Loucy (cell line): ENCODE data around the gene SLCO2B1.

ENCODE experiments used
- H2AFZ ChIP-seq: fragments of 200-600 bp; sonication (generic); 2 replicates; pipeline ENCODE4 v1.6.0; 2016; ENCODE audit warnings: antibody characterized with exemption, mild to moderate bottlenecking, low read length, moderate library complexity
- H3F3A ChIP-seq: fragments of 200-600 bp; 2 replicates; pipeline ENCODE4 v1.6.0; 2016; ENCODE audit warnings: antibody characterized with exemption, low read depth, mild to moderate bottlenecking
- H3K27me3 ChIP-seq: fragments of 200-600 bp; sonication (generic); 2 replicates; pipeline ENCODE4 v1.6.1; 2014; ENCODE audit warnings: low read length, mild to moderate bottlenecking; ENCODE audit not compliant: insufficient read depth, poor library complexity, severe bottlenecking
- H3K36me3 ChIP-seq: fragments of 200-600 bp; sonication (generic); 2 replicates; pipeline ENCODE4 v1.6.1; 2016; ENCODE audit warnings: low read length; ENCODE audit not compliant: insufficient read depth
- H3K4me1 ChIP-seq: fragments of 200-600 bp; sonication (generic); 2 replicates; pipeline ENCODE4 v1.5.1; 2014; ENCODE audit warnings: low read length, mild to moderate bottlenecking; ENCODE audit not compliant: insufficient read depth, poor library complexity, severe bottlenecking
- H3K4me2 ChIP-seq: fragments of 200-600 bp; sonication (generic); 2 replicates; pipeline ENCODE4 v1.6.0; 2014; ENCODE audit warnings: antibody characterized with exemption, low read length, low read depth, mild to moderate bottlenecking; ENCODE audit not compliant: poor library complexity, severe bottlenecking
- H3K4me3 ChIP-seq: fragments of 200-600 bp; sonication (generic); 2 replicates; pipeline ENCODE4 v1.5.1; 2014; ENCODE audit warnings: low read length, mild to moderate bottlenecking, mixed read lengths; ENCODE audit not compliant: poor library complexity, severe bottlenecking
- H3K79me2 ChIP-seq: fragments of 200-600 bp; sonication (generic); 2 replicates; pipeline ENCODE4 v1.6.1; 2014; ENCODE audit warnings: low read length; ENCODE audit not compliant: insufficient read depth
- H3K9ac ChIP-seq: fragments of 200-600 bp; sonication (generic); 2 replicates; pipeline ENCODE4 v1.6.0; 2014; ENCODE audit warnings: mild to moderate bottlenecking, low read depth, low read length, moderate library complexity; ENCODE audit not compliant: poor library complexity, severe bottlenecking
- H3K9me2 ChIP-seq: fragments of 200-600 bp; sonication (generic); replicated peaks from 2 replicates; pipeline ENCODE4 v1.6.1; 2016; ENCODE audit warnings: low read depth, low read length, mixed read lengths
- H3K9me3 ChIP-seq: fragments of 200-600 bp; sonication (generic); 2 replicates; pipeline ENCODE4 v1.6.1; 2014; ENCODE audit warnings: mild to moderate bottlenecking, antibody characterized with exemption, low read length, low read depth; ENCODE audit not compliant: insufficient read depth
- H4K20me1 ChIP-seq: fragments of 200-600 bp; sonication (generic); 2 replicates; pipeline ENCODE4 v1.6.0; 2014; ENCODE audit warnings: antibody characterized with exemption, low read length, mild to moderate bottlenecking; ENCODE audit not compliant: insufficient read depth, poor library complexity, severe bottlenecking
- EZH2phosphoT487 ChIP-seq: fragments of 200-600 bp; IDR thresholded peaks from 2 replicates; pipeline ENCODE4 v1.6.1; 2018; ENCODE audit warnings: antibody characterized with exemption, mild to moderate bottlenecking, moderate library complexity, borderline replicate concordance
- TF ChIP-seq, protein P1 (sequence below): fragments of 200-600 bp; sonication (generic); conservative IDR thresholded peaks from 2 replicates; pipeline ENCODE4 v1.5.1; 2014; ENCODE audit warnings: mild to moderate bottlenecking, antibody characterized with exemption, low read length

The SLCO2B1 gene, protein sequence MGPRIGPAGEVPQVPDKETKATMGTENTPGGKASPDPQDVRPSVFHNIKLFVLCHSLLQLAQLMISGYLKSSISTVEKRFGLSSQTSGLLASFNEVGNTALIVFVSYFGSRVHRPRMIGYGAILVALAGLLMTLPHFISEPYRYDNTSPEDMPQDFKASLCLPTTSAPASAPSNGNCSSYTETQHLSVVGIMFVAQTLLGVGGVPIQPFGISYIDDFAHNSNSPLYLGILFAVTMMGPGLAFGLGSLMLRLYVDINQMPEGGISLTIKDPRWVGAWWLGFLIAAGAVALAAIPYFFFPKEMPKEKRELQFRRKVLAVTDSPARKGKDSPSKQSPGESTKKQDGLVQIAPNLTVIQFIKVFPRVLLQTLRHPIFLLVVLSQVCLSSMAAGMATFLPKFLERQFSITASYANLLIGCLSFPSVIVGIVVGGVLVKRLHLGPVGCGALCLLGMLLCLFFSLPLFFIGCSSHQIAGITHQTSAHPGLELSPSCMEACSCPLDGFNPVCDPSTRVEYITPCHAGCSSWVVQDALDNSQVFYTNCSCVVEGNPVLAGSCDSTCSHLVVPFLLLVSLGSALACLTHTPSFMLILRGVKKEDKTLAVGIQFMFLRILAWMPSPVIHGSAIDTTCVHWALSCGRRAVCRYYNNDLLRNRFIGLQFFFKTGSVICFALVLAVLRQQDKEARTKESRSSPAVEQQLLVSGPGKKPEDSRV

DNA sequence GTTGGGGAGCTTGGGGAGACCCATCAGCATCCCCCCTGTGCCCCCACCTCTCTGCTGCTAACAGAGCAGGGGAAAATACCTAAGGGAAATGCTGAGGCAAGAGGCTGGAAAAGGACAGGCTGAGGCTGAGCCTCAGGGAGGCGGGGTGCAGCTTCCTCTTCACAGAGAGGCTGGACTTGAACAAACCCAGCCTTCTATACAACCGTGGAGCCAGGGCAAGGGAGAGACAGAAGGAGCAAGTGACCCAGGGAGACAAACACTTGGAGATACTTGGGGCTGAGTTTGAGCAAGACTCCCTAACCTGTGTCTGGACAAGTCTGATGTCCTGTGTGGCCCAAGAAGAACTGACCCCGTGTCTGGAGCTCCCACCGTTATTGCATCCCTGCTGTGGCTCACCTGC is at the start of gene SLCO2B1:
Gene SLCO2B1, plus strand, starts transcription at position 229 of the 400 bp plus-strand sequence. CDS start 275 bp downstream, outside the sequence.
- H3K36me3 ChIP-seq = no peaks in the 10 kb centered on the region
- H4K20me1 ChIP-seq = no peaks in the 10 kb centered on the region
- H3F3A ChIP-seq = no peaks in the 10 kb centered on the region
- H3K4me1 ChIP-seq = no peaks in the 10 kb centered on the region
- H3K4me2 ChIP-seq = no peak within 1 kb of the TSS
- H3K79me2 ChIP-seq = no peaks in the 10 kb centered on the region
- no peaks in the 10 kb centered on the region for H3K9me3 ChIP-seq
- H3K4me3 ChIP-seq = no peak within 1 kb of the TSS
- H3K27me3 ChIP-seq = no peaks in the 10 kb centered on the region
- no peak within 1 kb of the TSS for H3K9ac ChIP-seq
- TF ChIP-seq, protein P1, sequence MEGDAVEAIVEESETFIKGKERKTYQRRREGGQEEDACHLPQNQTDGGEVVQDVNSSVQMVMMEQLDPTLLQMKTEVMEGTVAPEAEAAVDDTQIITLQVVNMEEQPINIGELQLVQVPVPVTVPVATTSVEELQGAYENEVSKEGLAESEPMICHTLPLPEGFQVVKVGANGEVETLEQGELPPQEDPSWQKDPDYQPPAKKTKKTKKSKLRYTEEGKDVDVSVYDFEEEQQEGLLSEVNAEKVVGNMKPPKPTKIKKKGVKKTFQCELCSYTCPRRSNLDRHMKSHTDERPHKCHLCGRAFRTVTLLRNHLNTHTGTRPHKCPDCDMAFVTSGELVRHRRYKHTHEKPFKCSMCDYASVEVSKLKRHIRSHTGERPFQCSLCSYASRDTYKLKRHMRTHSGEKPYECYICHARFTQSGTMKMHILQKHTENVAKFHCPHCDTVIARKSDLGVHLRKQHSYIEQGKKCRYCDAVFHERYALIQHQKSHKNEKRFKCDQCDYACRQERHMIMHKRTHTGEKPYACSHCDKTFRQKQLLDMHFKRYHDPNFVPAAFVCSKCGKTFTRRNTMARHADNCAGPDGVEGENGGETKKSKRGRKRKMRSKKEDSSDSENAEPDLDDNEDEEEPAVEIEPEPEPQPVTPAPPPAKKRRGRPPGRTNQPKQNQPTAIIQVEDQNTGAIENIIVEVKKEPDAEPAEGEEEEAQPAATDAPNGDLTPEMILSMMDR = no peak
- no peak for TF ChIP-seq EZH2phosphoT487
- no peaks in the 10 kb centered on the region for H3K9me2 ChIP-seq
- no peak within 1 kb of the TSS for H2AFZ ChIP-seq

DNA sequence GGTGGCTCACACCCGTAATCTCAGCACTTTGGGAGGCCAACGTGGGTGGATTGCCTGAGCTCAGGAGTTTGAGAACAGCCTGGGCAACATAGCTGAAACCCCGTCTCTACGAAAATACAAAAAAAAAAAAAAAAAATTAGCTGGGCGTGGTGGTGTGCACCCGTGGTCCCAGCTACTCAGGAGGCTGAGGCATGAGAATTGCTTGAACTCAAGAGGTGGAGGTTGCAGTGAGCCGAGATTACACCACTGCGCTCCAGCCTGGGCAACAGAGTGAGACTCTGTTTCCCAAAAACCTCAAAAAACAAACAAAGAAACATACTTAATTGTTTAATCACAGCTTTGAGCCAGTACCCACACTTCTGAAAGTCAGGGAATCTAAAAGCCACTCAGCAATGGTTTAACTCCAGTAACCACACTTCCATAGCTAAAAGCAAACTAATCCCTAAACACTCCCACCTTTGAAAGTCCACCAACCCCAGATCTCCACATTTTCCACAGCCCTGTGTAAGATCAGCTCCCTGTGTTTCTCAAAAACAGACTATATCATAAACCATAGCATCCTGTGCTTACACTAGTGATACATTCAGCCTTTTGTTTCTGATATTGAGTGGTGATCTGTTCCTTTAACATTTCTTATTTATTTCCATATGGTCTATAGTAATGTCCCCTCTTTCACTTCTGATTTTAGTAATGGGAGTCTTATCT is 49.3 kb upstream of the SLCO2B1 start:
- no peaks in the 10 kb centered on the region for H3K36me3 ChIP-seq
- H3K9me2 ChIP-seq = no peaks in the 10 kb centered on the region
- no peaks in the 10 kb centered on the region for H4K20me1 ChIP-seq
- no peaks in the 10 kb centered on the region for H3K27me3 ChIP-seq
- H3K9me3 ChIP-seq = no peaks in the 10 kb centered on the region
- no peaks in the 10 kb centered on the region for H3K79me2 ChIP-seq
- TF ChIP-seq, protein P1 = no peak
- TF ChIP-seq EZH2phosphoT487 = no peak
- no peaks in the 10 kb centered on the region for H3F3A ChIP-seq
- no peak overlapping the region for H3K4me3 ChIP-seq
- H3K4me2 ChIP-seq = no peak overlapping the region
- H3K4me1 ChIP-seq = no peaks in the 10 kb centered on the region
- H2AFZ ChIP-seq = no peak overlapping the region
- no peak overlapping the region for H3K9ac ChIP-seq

DNA sequence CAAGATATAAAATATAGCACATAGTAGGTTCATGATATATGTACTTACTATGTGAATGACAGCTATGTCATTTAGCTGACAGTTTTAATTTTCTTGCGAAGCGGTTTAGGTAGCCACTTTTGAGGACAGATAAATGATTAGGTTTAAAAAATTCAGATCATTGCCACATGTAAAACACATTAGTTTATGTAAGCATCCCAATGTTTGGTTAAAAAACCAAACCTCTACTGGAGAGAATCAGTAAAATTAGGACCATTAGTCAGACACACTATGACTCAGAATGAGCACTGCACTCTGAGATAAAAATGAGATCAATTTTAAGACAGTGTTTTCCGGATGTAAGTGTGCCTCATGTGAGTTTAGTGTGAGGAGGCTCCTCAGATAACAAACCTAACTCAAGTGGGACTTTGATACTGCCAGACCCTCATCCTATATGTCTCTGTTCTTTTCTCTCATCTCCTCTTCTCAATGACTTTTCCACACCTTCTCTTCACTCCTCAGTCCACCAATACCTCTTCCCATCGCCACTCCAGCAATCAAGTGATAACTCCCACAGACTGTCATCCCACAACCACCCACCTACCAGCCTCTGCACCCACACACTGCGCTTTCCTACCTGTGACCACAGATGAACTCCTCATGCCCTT is 47.4 kb upstream of the SLCO2B1 start:
- Histone ChIP-seq H3F3A (no peaks in the 10 kb centered on the region), H3K9me2 (no peaks in the 10 kb centered on the region), H3K79me2 (no peaks in the 10 kb centered on the region), H3K9me3 (no peaks in the 10 kb centered on the region), H3K4me3 (no peak overlapping the region), H3K9ac (no peak overlapping the region), H3K4me2 (no peak overlapping the region), H3K4me1 (no peaks in the 10 kb centered on the region), H3K27me3 (no peaks in the 10 kb centered on the region), H4K20me1 (no peaks in the 10 kb centered on the region), H3K36me3 (no peaks in the 10 kb centered on the region), H2AFZ (no peak overlapping the region)
- no peak for TF ChIP-seq EZH2phosphoT487
- TF ChIP-seq, protein P1 = no peak
